Epithelial cell of esophagus (primary cell): ENCODE results near the gene EEPD1.

Experiments
- DNase-seq: peaks from one replicate; pipeline ENCODE4 v3.0.0; 2010; ENCODE audit warnings: low read depth
- H3K4me3 ChIP-seq: 2 replicates; pipeline ENCODE4 v1.5.1; 2011; ENCODE audit warnings: mild to moderate bottlenecking, low read length, control low read depth
- TF ChIP-seq, protein P1 (sequence below): IDR thresholded peaks from 2 replicates; pipeline ENCODE4 v1.5.1; 2011; ENCODE audit warnings: low read depth, mild to moderate bottlenecking, low read length, control low read depth, inconsistent platforms; ENCODE audit not compliant: insufficient read depth; ENCODE audit errors: missing control alignments

The EEPD1 gene

DNA sequence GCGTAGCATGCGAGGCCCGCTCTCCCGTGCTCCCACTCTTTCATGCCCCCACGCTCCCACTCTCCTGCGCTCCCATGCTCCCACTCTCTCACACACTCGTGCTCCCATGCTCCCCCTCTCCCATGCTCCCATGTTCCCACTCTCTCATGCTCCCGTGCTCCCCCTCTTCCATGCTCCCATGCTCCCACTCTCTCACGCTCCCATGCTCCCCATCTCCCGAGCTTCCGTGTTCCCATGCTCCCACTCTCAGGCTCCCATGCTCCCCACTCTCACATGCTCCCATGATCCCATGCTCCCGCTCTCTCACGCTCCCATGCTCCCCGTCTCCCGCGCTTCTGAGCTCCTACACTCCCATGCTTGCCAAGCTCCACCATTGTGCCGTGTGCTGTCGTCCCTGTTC is 152.2 kb downstream of the EEPD1 start:
- no peak for DNase-seq
- TF ChIP-seq, protein P1, sequence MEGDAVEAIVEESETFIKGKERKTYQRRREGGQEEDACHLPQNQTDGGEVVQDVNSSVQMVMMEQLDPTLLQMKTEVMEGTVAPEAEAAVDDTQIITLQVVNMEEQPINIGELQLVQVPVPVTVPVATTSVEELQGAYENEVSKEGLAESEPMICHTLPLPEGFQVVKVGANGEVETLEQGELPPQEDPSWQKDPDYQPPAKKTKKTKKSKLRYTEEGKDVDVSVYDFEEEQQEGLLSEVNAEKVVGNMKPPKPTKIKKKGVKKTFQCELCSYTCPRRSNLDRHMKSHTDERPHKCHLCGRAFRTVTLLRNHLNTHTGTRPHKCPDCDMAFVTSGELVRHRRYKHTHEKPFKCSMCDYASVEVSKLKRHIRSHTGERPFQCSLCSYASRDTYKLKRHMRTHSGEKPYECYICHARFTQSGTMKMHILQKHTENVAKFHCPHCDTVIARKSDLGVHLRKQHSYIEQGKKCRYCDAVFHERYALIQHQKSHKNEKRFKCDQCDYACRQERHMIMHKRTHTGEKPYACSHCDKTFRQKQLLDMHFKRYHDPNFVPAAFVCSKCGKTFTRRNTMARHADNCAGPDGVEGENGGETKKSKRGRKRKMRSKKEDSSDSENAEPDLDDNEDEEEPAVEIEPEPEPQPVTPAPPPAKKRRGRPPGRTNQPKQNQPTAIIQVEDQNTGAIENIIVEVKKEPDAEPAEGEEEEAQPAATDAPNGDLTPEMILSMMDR: no peak

GRCh38 chr7:36305648-36306047 is 152.6 kb downstream of the EEPD1 start:
- no peak for DNase-seq
- no peak overlapping the region for H3K4me3 ChIP-seq
- TF ChIP-seq, protein P1: no peak

More for the DNA sequence above, 152.2 kb downstream of the EEPD1 start:
- H3K4me3 ChIP-seq: no peak overlapping the region

- H3K4me3 ChIP-seq: no peak overlapping the region
- DNase-seq: no peak
- TF ChIP-seq, protein P1: no peak
These were observed 153.2 kb downstream of the EEPD1 start for GRCh38 chr7:36306222-36306621.

DNA sequence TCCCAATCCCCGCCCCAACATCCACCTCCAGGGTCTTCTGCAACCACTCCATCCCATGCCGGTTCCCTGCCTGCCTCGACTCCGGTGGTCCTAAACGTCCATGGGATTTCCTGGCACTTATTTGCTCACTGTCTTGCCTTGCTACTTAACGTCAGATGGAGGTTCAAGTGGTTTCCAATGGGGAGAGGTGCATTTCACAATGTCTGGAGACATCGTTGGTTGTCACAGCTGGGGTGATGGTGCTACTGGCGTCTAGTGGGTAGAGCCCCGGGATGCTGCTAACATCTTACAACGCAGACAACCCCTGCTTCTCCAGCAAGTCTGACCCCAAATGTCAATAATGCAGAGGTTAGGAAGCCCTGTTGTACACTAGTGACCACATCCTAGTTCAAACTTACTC is 153.7 kb downstream of the EEPD1 start:
- DNase-seq: no peak
- H3K4me3 ChIP-seq: no peak overlapping the region
- TF ChIP-seq, protein P1: no peak

DNA sequence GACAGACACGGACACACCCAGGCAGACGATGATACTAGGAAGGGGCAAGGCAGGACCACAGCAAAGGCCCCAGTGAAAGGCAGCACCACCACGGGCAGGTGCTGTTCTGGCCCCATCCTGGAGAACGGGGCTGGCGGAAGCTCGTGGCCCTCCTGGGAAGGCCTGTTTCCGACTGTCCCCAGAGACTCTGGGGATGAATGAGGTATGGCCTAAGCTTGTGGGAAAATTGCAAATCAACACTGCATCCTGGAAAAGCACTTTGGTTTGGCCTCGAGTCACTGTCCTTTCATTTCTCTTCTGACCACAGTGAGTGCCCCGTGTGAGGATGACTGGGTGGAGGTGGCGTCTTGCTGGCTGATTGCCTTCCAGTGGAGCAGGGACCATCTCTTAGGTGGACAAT is 155.0 kb downstream of the EEPD1 start:
- no peak for DNase-seq
- TF ChIP-seq, protein P1: no peak
- no peak overlapping the region for H3K4me3 ChIP-seq

- TF ChIP-seq, protein P1: no peak
- no peak for DNase-seq
- H3K4me3 ChIP-seq: no peak overlapping the region
These were observed 156.2 kb downstream of the EEPD1 start for GRCh38 chr7:36309301-36309700.

GRCh38 chr7:36309716-36310115 is 156.7 kb downstream of the EEPD1 start:
- TF ChIP-seq, protein P1: no peak
- DNase-seq: no peak
- no peak overlapping the region for H3K4me3 ChIP-seq
